GM18502 (cell line): ENCODE data around the gene MATN4.
"Not testable (repeated sequence)": the region's sequence is repeated elsewhere in the genome, so short reads cannot be mapped to it uniquely, and the experiment has no call there.

Source experiments
- ATAC-seq: cut with Tn5 transposase; IDR thresholded peaks from one replicate; pipeline ENCODE4 v1.9.1; 2021; ENCODE audit warnings: mild to moderate bottlenecking; ENCODE audit not compliant: unreplicated experiment, poor library complexity

Gene MATN4

DNA sequence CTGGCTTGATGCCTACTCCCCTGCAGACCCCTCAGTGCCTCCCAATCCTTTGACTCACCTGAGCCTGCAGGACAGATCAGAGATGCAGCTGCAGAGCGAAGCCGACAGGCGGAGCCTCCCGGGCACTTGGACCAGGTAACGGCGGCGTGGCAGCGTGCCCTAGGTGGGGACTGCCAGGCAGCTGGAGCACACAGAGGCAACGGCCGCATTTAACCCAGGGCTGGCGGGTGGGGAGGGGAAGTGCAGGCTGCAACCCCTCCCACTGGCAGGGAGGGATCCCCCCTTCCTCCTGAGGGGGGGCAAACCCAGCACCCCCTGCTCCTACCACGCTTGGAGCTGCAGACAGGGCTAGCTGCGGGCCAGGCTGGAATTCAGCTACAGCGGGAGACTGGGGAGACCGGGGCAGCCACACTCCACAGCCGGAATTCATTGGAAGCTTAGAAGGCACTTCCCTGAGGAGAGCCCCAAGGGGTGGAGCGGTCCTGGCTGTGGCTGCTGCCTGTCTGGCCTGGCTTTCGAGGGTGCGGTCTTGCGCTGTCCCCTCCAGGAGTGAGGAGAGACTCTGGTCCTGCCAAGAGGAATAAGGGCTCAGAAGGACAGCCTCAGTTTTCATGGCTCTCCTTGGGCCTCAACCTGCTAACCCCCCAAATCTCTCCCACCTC is at the start of gene MATN4:
Gene MATN4 (minus strand): TSS at position 183 of the 662 bp plus-strand sequence. CDS start 2,717 bp downstream, outside the sequence.
- ATAC-seq = no peak

- ATAC-seq = no peak
These were observed 47.3 kb upstream of the MATN4 start for GRCh38 chr20:45355209-45356084.

GRCh38 chr20:45354423-45355208 is 46.5 kb upstream of the MATN4 start:
- ATAC-seq = no peak

DNA sequence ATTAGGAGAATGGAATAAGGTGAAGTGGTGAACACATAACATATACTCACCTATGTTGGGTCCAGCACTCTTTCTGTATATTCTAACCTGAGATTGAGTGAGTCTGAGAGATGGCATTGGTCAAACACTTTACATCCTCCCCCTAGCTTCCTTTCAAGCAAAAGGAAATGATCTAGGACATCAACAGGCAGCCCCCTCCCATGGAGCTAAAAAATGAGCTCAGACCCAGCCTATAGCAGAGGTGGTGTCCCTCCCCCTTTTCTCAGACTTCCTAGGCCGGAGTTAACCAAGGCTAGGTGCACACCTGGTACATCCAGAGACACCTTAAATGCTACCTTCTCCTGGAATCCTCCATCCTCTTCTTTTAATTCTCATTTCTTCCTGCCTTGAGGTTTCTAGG is 45.6 kb upstream of the MATN4 start:
- ATAC-seq = no peak

DNA sequence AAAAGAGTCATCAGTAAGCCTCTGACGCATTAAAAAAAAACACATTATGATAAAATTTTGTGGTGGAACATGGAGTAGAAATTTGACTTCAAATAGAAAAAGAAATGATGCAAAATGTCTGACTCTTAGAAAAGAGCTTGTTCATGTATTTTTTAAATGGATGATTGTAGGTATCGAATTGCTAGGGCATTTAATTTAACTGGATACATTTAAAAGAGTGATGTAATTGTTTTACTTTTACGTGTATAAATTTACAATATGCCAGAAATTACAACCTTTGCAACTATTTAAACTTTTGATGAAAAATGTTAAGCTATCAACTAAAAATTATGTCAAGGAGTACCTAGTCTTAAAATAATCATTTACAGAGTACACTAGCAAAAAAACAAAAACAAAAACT is 44.6 kb upstream of the MATN4 start:
- no peak for ATAC-seq

GRCh38 chr20:45350795-45351194 is 42.7 kb upstream of the MATN4 start:
- not testable (repeated sequence) for ATAC-seq

- no peak for ATAC-seq
These were observed 42.1 kb upstream of the MATN4 start for GRCh38 chr20:45350217-45350616.

GRCh38 chr20:45347936-45348778 is 40.1 kb upstream of the MATN4 start, which contains the start of gene SDC4:
Gene SDC4 (minus strand): TSS chr20:45348424. CDS start chr20:45348384, 40 bp downstream.
- ATAC-seq = no peak

GRCh38 chr20:45347297-45347935 is 39.3 kb upstream of the MATN4 start:
- no peak for ATAC-seq

DNA sequence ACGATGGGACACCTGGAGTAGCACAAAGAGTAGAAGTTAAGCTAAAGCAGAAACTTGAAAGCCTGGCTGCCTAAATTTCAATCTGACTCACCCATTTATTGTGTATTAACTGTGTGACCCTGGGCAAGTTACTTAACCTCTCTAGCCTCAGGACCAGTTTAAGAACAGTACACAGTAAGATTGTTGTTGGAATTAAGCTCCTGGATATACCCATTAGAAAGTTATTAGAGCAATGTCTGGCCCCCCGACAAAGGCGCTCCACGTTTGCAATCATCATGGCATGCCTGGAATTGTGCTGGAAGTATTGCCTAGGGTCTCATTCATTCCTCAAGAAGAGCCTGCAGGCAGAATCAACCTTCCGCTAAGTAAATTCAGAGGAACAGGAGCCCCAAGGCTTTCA is 38.8 kb upstream of the MATN4 start:
- ATAC-seq = no peak

GRCh38 chr20:45346291-45346718 is 38.2 kb upstream of the MATN4 start:
- ATAC-seq = no peak

- ATAC-seq = no peak
These were observed 37.2 kb upstream of the MATN4 start for GRCh38 chr20:45345104-45345936.

GRCh38 chr20:45344168-45344860 is 36.2 kb upstream of the MATN4 start:
- no peak for ATAC-seq

- no peak for ATAC-seq
These were observed 35.6 kb upstream of the MATN4 start for GRCh38 chr20:45343532-45344167.

GRCh38 chr20:45342855-45343531 is 34.9 kb upstream of the MATN4 start:
- ATAC-seq = no peak

DNA sequence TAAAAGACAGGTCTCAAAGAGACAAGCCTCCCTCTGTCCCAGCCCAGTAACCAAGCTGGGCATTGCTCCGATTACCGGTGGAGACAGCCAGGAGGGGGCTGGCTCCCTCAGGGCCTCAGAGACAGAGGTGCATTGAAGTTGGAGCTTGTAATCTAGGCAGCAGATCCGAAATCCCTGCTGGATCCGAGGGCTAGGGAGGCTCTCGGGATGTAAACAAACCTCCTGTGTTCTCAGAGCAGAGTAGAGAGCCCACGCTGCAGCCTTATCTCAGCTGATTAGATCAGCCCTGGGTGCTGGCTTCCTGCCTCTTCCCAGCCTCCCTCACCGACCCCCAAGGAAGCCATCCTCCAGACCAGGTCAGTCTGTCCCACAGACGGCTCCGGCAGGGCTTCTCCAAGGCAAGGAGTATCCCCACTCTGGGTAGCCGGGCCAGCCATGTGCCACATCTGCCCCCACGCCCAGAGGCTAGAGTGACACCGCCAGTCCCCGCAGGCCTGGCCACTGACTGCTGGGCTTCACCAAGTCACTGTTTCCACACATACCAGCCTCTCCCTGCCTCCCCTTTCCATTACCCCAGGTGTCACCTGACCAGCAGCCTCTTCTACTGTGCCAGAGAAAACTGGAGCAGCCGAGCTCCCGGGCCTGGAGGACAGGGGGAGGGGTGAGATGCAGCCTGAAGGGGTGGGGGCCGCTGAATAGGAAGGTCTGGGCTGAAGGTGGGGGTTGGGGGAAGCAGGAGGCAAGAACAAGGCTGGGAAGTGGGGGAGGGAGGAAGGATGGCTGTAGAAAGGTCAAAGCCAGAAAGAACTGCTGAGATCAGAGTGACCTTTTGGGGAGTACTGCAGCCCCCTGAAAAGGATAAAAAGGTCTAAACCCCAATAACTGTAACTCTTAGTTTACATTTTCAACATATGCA is 34.1 kb upstream of the MATN4 start:
- no peak for ATAC-seq
